GM18861 (cell line): ENCODE results near the gene PPRC1.

Source experiments
- ATAC-seq: cut with Tn5 transposase; IDR thresholded peaks from one replicate; pipeline ENCODE4 v1.9.1; 2021; ENCODE audit not compliant: unreplicated experiment

PPRC1 gene

DNA sequence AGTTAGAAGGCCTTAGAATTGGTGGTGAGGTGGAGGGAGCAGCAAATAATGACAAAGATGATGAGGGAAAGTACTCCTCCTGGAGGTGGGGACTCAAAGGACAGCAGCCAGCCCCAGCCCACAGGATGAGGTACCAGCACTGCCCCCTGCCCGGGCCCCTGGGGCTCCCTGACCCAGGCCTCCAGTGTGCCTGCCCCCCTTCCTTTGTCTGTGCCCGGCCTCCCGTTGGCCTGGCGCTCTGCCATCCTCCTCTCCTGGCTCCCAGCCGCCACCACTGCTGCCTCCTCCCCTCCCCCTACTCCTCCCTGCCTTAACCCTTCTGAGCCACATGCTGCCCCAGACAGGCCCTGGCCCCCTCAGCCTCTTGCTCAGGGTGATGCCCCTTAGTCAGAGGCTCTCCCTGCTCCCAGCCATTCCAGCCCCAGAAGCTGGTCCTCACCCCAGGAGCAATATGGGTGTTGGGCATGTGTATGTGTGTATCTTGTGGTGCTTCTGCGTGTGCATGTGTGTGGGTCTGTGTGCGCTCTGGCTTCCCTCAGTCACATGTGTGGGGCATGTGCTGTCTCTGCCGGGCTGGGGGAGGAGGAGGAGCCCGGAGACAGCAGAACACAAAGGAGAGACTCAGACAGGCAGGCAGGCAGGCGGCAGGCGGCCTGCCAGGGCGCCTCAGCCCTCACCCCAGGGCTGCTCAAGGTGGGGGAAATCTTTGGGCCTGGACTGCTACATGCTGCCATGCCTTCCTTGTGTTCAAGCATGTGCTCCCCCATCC lies 15.3 kb upstream of the PPRC1 start:
- no peak for ATAC-seq

- ATAC-seq = no peak
Measured at GRCh38 chr10:102118867-102119266, 14.0 kb upstream of the PPRC1 start.

DNA sequence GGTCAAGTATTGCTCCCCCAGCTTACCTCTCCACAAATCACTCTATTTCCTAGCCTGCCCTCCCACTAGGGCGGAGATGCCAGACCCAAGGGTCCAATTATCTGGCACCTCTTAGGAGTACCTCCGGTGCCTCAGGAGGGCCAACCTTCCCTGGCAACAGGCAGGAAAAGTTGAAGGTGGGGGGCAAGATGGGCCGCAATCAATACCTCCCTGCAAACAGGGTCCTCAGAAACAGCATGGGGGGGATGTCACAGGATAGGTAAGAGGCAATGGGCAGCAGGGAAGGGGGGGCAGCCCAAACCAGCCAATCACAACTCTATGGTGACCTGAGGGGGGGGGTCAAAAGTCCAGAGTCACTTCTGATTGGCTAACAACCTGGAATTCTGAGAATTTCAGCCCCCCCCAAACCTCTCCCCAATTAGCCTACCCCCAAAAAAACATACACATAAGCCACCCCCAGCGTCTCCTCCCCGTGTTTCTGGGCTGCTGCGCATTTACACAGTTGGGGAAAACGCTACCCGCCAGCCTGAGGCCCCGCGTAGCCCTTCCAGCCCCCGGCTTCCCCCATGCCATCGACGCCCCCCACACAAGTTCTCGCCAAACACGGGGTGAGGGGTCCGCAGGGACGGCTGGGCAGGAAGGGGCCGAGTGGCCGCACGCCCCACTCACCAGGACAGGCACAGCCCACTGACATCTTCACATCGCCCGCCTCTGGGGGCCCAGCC lies 13.3 kb upstream of the PPRC1 start:
- no peak for ATAC-seq

DNA sequence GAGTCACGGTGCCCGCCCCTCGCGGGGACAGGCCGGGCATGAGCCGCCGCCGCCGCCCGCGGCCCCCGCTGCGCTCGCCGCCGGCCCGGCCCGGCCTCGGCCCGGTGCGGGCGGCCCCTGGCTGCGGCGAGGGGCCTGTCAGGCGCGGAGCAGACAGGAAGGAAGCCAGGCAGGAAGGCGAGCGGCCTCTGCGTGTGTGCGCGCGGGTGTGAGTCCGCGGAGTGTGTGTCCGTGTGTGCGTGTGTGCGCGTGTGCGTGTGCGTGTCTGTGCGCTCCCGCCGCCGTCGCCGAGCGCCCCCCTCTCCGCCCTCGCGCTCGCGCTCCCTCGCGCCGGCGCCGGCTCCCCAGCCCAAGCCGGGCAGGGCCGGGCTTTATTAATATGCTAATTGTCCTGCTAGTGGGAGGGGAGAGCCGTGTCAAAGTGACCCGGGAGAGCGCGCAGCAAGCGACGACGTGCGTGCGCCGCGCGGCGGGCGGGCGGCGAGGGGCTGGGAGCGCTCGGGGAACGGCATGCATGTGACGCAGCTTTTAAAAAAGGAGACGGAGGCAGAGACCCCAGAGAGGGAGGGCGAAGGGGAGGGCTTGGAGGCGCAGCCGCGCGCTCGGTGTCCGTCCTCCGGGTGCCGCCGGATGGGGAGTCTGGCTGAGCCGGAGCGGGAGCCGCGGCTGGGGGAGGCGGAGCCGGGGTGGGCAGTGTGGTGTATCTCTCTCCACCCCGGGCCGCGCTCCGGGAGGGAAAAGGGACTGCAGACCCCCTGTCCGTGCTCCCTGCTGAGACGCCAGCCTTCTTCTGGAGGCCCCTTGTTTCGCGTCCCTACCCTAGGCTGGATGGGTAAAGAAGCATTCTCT lies 12.5 kb upstream of the PPRC1 start, which contains the start of gene LDB1:
TSS of gene LDB1 (minus strand) at position 227 of the 849 bp plus-strand sequence. CDS start 258 bp downstream, outside the sequence.
- peak; percentile 44 for ATAC-seq

GRCh38 chr10:102120991-102121738 lies 11.7 kb upstream of the PPRC1 start:
- no peak for ATAC-seq

GRCh38 chr10:102121739-102122372 lies 11.0 kb upstream of the PPRC1 start:
- ATAC-seq = no peak

GRCh38 chr10:102122450-102122849 lies 10.4 kb upstream of the PPRC1 start:
- no peak for ATAC-seq

DNA sequence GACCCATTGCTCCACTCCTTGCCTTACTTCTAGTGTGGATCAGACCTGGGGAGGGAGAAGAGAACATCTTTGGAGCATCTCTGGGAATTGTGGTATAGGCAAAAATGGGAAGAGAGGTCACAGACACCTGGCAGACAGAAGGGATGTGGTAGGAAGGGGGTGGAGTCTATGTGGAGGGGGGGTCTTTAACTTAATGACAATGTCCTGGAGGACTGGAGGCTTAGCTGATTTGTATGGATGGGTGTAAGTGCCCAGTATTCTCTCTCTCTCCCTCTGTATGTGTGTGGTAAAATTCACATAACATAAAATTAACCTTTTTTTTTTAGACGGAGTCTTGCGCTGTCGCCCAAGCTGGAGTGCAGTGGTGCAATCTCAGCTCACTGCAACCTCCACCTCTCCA lies 9.6 kb upstream of the PPRC1 start:
- ATAC-seq = no peak

- ATAC-seq = no peak
Measured at GRCh38 chr10:102131286-102132170, 1.3 kb upstream of the PPRC1 start.

- no peak for ATAC-seq
Measured at GRCh38 chr10:102132193-102132562, 662 bp upstream of the PPRC1 start.

GRCh38 chr10:102133373-102134195 lies 744 bp downstream of the PPRC1 start:
- ATAC-seq = no peak

- ATAC-seq = no peak
Measured at GRCh38 chr10:102134416-102134815, 1.6 kb downstream of the PPRC1 start.

GRCh38 chr10:102135956-102136526 lies 3.2 kb downstream of the PPRC1 start:
- ATAC-seq = no peak

DNA sequence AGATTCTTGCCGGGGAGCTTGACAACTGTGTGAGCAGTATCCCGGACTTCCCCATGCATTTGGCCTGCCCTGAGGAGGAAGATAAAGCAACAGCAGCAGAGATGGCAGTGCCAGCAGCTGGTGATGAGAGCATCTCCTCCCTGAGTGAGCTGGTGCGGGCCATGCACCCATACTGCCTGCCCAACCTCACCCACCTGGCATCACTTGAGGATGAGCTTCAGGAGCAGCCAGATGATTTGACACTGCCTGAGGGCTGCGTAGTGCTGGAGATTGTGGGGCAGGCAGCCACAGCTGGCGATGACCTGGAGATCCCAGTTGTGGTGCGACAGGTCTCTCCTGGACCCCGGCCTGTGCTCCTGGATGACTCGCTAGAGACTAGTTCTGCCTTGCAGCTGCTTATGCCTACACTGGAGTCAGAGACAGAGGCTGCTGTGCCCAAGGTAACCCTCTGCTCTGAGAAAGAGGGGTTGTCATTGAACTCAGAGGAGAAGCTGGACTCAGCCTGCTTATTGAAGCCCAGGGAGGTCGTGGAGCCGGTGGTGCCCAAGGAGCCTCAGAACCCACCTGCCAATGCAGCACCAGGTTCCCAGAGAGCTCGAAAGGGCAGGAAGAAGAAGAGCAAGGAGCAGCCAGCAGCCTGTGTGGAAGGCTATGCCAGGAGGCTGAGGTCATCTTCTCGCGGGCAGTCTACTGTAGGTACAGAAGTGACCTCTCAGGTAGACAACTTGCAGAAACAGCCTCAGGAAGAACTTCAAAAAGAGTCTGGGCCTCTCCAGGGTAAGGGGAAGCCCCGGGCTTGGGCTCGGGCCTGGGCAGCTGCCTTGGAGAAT lies 6.7 kb downstream of the PPRC1 start:
- ATAC-seq = no peak

DNA sequence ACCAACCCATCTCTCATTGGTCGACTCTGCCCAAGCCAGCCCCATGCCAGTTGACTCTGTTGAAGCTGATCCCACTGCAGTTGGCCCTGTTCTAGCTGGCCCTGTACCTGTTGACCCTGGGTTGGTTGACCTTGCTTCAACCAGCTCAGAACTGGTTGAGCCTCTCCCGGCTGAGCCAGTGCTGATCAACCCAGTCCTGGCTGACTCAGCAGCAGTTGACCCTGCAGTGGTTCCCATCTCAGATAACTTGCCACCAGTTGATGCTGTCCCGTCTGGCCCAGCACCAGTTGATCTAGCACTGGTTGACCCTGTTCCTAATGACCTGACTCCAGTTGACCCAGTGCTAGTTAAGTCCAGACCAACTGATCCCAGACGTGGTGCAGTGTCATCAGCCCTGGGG lies 7.4 kb downstream of the PPRC1 start:
- no peak for ATAC-seq

GRCh38 chr10:102140913-102141540 lies 8.2 kb downstream of the PPRC1 start:
- ATAC-seq = no peak

- no peak for ATAC-seq
Measured at GRCh38 chr10:102141583-102142107, 8.8 kb downstream of the PPRC1 start.
